H9 (cell line): ENCODE results near the gene SLC1A5. TPM values are rescaled to one million over a fixed set of nuclear protein-coding genes. Genes with fewer than 3 reads are reported as not detected.

Source experiments
- DNase-seq: peaks from one replicate; pipeline ENCODE4 v3.0.0-alpha.2; 2017
- H2AFZ ChIP-seq: one replicate; pipeline ENCODE4 v1.6.1; 2013; ENCODE audit warnings: mild to moderate bottlenecking, low read length, control low read depth, moderate library complexity
- H2AK5ac ChIP-seq: 2 replicates; pipeline ENCODE4 v1.6.1; 2013; ENCODE audit warnings: low read length, control low read depth, mixed read lengths; ENCODE audit not compliant: insufficient read length
- H2BK120ac ChIP-seq: one replicate; pipeline ENCODE4 v1.6.1; 2013; ENCODE audit warnings: low read depth, mild to moderate bottlenecking, low read length, control low read depth, inconsistent platforms; ENCODE audit not compliant: poor library complexity, severe bottlenecking
- H2BK12ac ChIP-seq: 2 replicates; pipeline ENCODE4 v1.6.1; 2013; ENCODE audit warnings: low read length, control low read depth, mixed read lengths, low read depth; ENCODE audit not compliant: insufficient read length
- H2BK15ac ChIP-seq: 2 replicates; pipeline ENCODE4 v1.6.1; 2013; ENCODE audit warnings: low read depth, low read length, control low read depth
- H2BK20ac ChIP-seq: one replicate; pipeline ENCODE4 v1.6.1; 2013; ENCODE audit warnings: low read depth, mild to moderate bottlenecking, low read length, control low read depth, inconsistent platforms; ENCODE audit not compliant: poor library complexity, severe bottlenecking
- H2BK5ac ChIP-seq: 2 replicates; pipeline ENCODE4 v1.6.1; 2013; ENCODE audit warnings: low read length, control low read depth, mixed read lengths; ENCODE audit not compliant: insufficient read length
- H3K14ac ChIP-seq: 2 replicates; pipeline ENCODE4 v1.6.1; 2013; ENCODE audit warnings: low read length, control low read depth; ENCODE audit not compliant: insufficient read depth
- H3K18ac ChIP-seq: 2 replicates; pipeline ENCODE4 v1.6.1; 2013; ENCODE audit warnings: low read depth, mild to moderate bottlenecking, mixed read lengths, low read length, control low read depth; ENCODE audit not compliant: insufficient read length
- H3K23ac ChIP-seq: 2 replicates; pipeline ENCODE4 v1.6.1; 2013; ENCODE audit warnings: low read length, control low read depth, mixed read lengths, low read depth; ENCODE audit not compliant: insufficient read length
- H3K23me2 ChIP-seq: 2 replicates; pipeline ENCODE4 v1.6.1; 2013; ENCODE audit warnings: low read depth, mild to moderate bottlenecking, mixed read lengths, low read length, control low read depth; ENCODE audit not compliant: insufficient read length, poor library complexity, severe bottlenecking
- H3K27ac ChIP-seq: 2 replicates; pipeline ENCODE4 v1.5.1; 2013; ENCODE audit warnings: low read length, control low read depth, mixed read lengths, low read depth; ENCODE audit not compliant: insufficient read length
- H3K27me3 ChIP-seq: 2 replicates; pipeline ENCODE4 v1.6.1; 2013; ENCODE audit warnings: low read length, control low read depth, inconsistent platforms; ENCODE audit not compliant: insufficient read depth
- H3K4ac ChIP-seq: 2 replicates; pipeline ENCODE4 v1.6.1; 2013; ENCODE audit warnings: low read depth, mild to moderate bottlenecking, control low read depth, inconsistent platforms, low read length, moderate library complexity
- H3K4me1 ChIP-seq: 2 replicates; pipeline ENCODE4 v1.6.1; 2013; ENCODE audit warnings: low read length, control low read depth, inconsistent platforms; ENCODE audit not compliant: insufficient read depth
- H3K4me2 ChIP-seq: 2 replicates; pipeline ENCODE4 v1.6.1; 2013; ENCODE audit warnings: low read length, control low read depth, mixed read lengths; ENCODE audit not compliant: insufficient read length, insufficient read depth
- H3K56ac ChIP-seq: 2 replicates; pipeline ENCODE4 v1.6.1; 2013; ENCODE audit warnings: low read depth, mild to moderate bottlenecking, mixed read lengths, low read length, control low read depth; ENCODE audit not compliant: insufficient read length
- H3K79me1 ChIP-seq: 2 replicates; pipeline ENCODE4 v1.6.1; 2013; ENCODE audit warnings: low read depth, mild to moderate bottlenecking, moderate library complexity, low read length, control low read depth, inconsistent platforms; ENCODE audit not compliant: insufficient read depth, poor library complexity, severe bottlenecking
- H3K79me2 ChIP-seq: 2 replicates; pipeline ENCODE4 v1.6.1; 2013; ENCODE audit warnings: low read length, control low read depth, inconsistent platforms; ENCODE audit not compliant: insufficient read depth
- H3K9ac ChIP-seq: 2 replicates; pipeline ENCODE4 v1.6.1; 2013; ENCODE audit warnings: low read length, control low read depth, mixed read lengths; ENCODE audit not compliant: insufficient read length; ENCODE audit errors: extremely low read depth
- H3K9me3 ChIP-seq: one replicate; pipeline ENCODE4 v1.6.1; 2013; ENCODE audit warnings: low read depth, low read length, inconsistent platforms; ENCODE audit not compliant: control insufficient read depth
- H3T11ph ChIP-seq: one replicate; pipeline ENCODE4 v1.6.1; 2013; ENCODE audit warnings: mild to moderate bottlenecking, low read length, control low read depth, inconsistent platforms
- H4K20me1 ChIP-seq: one replicate; pipeline ENCODE4 v1.6.1; 2013; ENCODE audit not compliant: control insufficient read depth, insufficient read length, insufficient read depth
- H4K5ac ChIP-seq: 2 replicates; pipeline ENCODE4 v1.6.1; 2013; ENCODE audit warnings: low read depth, mild to moderate bottlenecking, mixed read lengths, low read length, control low read depth; ENCODE audit not compliant: insufficient read length
- H4K8ac ChIP-seq: replicated peaks from 2 replicates; pipeline ENCODE4 v1.6.1; 2013; ENCODE audit warnings: low read length, control low read depth, mixed read lengths, low read depth; ENCODE audit not compliant: insufficient read length
- H4K91ac ChIP-seq: 2 replicates; pipeline ENCODE4 v1.6.1; 2013; ENCODE audit warnings: low read depth, mild to moderate bottlenecking, moderate library complexity, mixed read lengths, low read length, control low read depth; ENCODE audit not compliant: insufficient read length
- H3K27ac Mint-ChIP-seq, 3 experiments: 2 replicates in 2 of 3; 3 replicates in 1 of 3; pipeline ENCODE4 v1.8.0; 2020 to 2021; ENCODE audit warnings: mixed read lengths in 3 of 3, mild to moderate bottlenecking in 1 of 3, moderate library complexity in 1 of 3
- H3K27me3 Mint-ChIP-seq: 2 replicates; pipeline ENCODE4 v1.8.0; 2021; ENCODE audit warnings: low read depth, mild to moderate bottlenecking, moderate library complexity, mixed read lengths
- H3K36me3 Mint-ChIP-seq, 3 experiments: 2 replicates in 2 of 3; 3 replicates in 1 of 3; pipeline ENCODE4 v1.8.0; 2020 to 2021; ENCODE audit warnings: low read depth in 3 of 3, mixed read lengths in 3 of 3; ENCODE audit not compliant: insufficient read depth in 1 of 3
- H3K4me1 Mint-ChIP-seq, 2 experiments: 2 replicates each; pipeline ENCODE4 v1.8.0; 2020; ENCODE audit warnings: mixed read lengths in 2 of 2
- H3K4me3 Mint-ChIP-seq, 2 experiments: 2 replicates in 1 of 2; 3 replicates in 1 of 2; pipeline ENCODE4 v1.8.0; 2020 to 2021; ENCODE audit warnings: mild to moderate bottlenecking in 2 of 2, mixed read lengths in 2 of 2, moderate library complexity in 1 of 2
- H3K9me3 Mint-ChIP-seq, 2 experiments: 2 replicates in 1 of 2; 3 replicates in 1 of 2; pipeline ENCODE4 v1.8.0; 2020; ENCODE audit warnings: mild to moderate bottlenecking in 2 of 2, mixed read lengths in 2 of 2, moderate library complexity in 1 of 2
- CTCF ChIP-seq: fragments of 200-600 bp; sonication (generic); conservative IDR thresholded peaks from 3 replicates; pipeline ENCODE4 v1.8.0; 2021; ENCODE audit warnings: antibody characterized with exemption, mild to moderate bottlenecking
- WGBS: extraction: QIAGEN DNeasy Blood & Tissue Kit; methylation state at CpG from one replicate; pipeline ENCODE4 v1.1.7; 2013; ENCODE audit warnings: missing lambda C conversion rate, low lambda C conversion rate, mixed read lengths; ENCODE audit not compliant: insufficient read length; ENCODE audit errors: extremely low coverage; 5-methylcytosine and 5-hydroxymethylcytosine counted together
- total RNA-seq: library from RNA; stranded (reverse); gene quantifications from 2 replicates; pipeline ENCODE4 v1.2.1, GENCODE V29; 2021

SLC1A5 gene
- total RNA-seq, 1 experiment from 2014 or later: 258 TPM

- H3K4me1 ChIP-seq: no peaks in the 10 kb centered on the region
- H2BK20ac ChIP-seq: no peak overlapping the region
- no peak overlapping the region for H2BK120ac ChIP-seq
- no peaks in the 10 kb centered on the region for H3K79me1 ChIP-seq
- no peak overlapping the region for H3T11ph ChIP-seq
- no peak overlapping the region for H4K5ac ChIP-seq
- H3K9me3 Mint-ChIP-seq: no peaks in the 10 kb centered on the region
- WGBS: no CpG with 5 or more reads among the region's 7 CpGs
- peaks cover 16 to 27% of the 10 kb centered on the region in 2 experiments for H3K4me1 Mint-ChIP-seq
- H3K36me3 Mint-ChIP-seq: peaks cover 51 to 92% (median 88%) of the 10 kb centered on the region in 3 experiments
- no peak overlapping the region for H4K8ac ChIP-seq
- H2BK15ac ChIP-seq: no peak overlapping the region
- no peaks in the 10 kb centered on the region; the same call in 1 of the 2 replicates for H3K79me2 ChIP-seq
- no peak overlapping the region for H4K91ac ChIP-seq
- no peak overlapping the region for H3K4me2 ChIP-seq
- DNase-seq: no peak
- no peak overlapping the region for H3K4me3 Mint-ChIP-seq
- no peak overlapping the region for H2BK5ac ChIP-seq
- H3K27me3 ChIP-seq: no peaks in the 10 kb centered on the region
- H3K27me3 Mint-ChIP-seq: no peaks in the 10 kb centered on the region; the same call in 1 of the 2 replicates
- H3K9me3 ChIP-seq: no peaks in the 10 kb centered on the region
- no peak overlapping the region for H2AFZ ChIP-seq
- H3K4ac ChIP-seq: no peak overlapping the region
- no peak overlapping the region for H3K9ac ChIP-seq
- H3K23ac ChIP-seq: no peak overlapping the region
- H3K14ac ChIP-seq: no peak overlapping the region
- no peak for TF ChIP-seq CTCF
- H3K27ac Mint-ChIP-seq: no peak overlapping the region; a peak in 1 of 7 replicates
- no peaks in the 10 kb centered on the region for H3K23me2 ChIP-seq
- H3K27ac ChIP-seq: no peak overlapping the region
- H3K56ac ChIP-seq: no peak overlapping the region
- no peak overlapping the region for H2BK12ac ChIP-seq
- no peak overlapping the region for H2AK5ac ChIP-seq
- no peak overlapping the region for H3K18ac ChIP-seq
- peaks cover 4% of the 10 kb centered on the region for H4K20me1 ChIP-seq
Measured at GRCh38 chr19:46729696-46730095, 58.7 kb downstream of the SLC1A5 start.
